HG03378 (cell line): ENCODE data around the gene SLC22A4.

Source experiments
- ATAC-seq: cut with Tn5 transposase; IDR thresholded peaks from one replicate; pipeline ENCODE4 v1.9.1; 2021; ENCODE audit warnings: mild to moderate bottlenecking, moderate library complexity; ENCODE audit not compliant: unreplicated experiment

SLC22A4 gene

DNA sequence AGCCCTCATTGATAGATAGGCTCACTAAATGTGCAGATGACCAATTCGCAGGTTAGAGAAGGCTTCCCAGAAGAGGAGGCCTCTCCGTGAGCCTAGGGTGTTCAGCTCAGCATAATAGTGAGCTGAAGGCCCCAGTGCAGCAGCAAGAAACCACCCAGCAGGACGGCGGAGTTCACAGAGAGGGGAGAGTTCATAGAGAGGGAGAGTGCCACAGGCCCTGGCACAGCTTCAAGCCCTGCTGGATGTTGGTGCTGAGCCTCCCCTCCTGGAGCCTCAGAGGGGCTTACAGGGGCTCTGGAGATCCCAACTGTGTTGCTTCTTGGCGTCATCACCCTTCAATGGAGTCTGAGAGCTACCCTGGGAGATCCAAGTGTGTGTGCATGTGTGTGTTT, 77.4 kb downstream of the SLC22A4 start:
- no peak for ATAC-seq

DNA sequence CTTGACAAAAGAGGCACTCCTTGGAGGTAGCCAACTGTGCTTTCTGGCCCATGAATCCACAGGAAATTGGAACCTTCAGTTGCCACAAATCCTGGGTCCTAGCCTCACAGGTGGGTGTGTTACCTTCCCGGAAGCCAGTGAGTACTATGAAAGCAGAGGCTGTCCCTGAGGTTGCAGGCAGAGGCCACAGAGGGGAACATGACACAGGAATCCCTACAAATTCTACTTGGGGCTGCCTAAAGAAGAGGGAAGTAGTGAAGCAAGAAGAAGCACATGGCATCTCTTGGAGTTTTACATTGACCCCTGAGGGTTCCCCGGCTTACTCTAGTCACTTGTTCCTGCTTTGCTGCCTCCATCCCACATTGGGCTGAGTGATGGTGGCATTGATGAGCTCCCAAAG, 77.9 kb downstream of the SLC22A4 start:
- ATAC-seq: no peak

DNA sequence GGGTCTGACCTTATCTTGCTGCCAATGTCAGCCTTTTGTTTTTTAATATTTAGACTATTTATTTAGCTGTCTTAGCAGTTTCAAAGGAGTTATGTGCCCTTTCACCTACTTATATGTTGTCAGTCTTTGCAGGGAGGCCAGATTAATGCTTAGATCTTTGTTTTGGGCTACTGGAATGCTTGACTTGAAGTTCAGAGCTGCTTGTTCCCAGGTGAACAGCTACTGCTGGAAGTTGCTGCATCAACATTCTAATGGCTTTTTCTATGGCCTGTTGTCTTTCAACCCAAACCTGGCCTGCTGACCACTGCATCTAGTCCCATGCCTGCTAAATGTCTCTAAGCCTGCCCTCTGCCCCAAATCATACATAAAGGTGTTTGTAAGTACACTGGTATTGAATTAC, 78.3 kb downstream of the SLC22A4 start:
- no peak for ATAC-seq

DNA sequence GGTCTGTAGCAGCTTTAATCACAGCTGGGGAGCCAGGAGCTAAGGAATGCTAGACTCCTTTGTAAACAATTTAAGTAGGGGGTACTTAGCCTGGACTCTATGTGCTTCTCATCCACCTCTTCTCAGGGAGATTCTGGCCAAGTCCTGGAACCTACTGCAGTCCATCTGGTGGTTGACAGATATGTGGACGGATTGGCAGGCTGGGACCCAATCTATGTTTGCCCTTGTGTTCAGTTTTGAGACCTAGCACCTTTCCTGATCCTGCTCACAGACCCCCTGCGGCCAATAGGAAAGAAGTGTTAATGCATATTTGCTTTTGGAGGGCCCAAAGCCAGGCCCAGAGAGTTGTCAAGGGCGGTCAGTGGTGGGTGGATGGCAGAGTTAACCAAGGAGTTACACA, 81.8 kb downstream of the SLC22A4 start:
- no peak for ATAC-seq

DNA sequence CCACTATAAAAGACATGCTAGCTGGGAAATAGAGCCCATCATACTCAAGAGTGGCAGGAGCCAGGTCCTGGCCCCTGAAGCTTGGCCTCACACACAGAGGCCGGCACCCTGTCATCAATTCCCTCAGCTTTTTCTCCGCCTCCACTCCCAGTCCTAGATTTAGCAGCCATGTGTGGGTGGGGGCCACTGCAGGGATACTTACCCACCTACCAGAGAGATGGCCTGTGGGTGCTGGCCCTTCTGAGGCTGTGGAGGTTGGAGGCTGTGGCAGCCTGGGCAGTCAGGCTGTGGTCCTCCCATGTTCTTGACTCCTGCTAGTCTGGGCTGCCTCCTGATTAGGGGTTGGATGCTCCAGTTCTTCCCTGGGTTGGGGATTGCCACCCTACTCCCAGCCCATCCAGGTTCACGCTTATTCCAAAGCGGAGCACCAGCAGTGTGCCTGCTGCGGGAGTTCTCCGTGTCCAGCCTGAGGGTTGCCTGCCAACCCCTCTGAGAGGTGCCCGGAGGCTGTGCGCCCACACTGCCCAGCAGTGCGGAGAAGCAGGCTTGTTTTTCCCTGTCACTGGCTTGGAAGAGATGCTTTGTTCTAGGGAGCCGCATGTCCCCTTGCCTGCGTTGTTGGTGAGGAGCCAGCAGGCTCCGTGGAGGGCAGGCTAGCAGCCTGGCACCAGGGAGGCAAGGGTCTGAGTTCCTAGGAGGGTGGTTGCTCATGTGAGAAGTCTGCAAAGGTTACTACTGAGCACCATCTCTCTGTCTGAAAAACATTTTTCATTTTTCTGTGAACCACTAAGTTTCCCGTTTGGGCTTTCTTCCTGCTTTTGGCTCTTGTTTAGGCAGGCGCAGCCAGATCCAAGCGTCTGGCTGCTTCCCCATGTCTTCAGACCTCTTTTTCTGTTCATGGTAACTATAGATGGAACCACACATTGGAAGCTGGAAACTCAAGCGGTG, 82.8 kb downstream of the SLC22A4 start:
- ATAC-seq: no peak

DNA sequence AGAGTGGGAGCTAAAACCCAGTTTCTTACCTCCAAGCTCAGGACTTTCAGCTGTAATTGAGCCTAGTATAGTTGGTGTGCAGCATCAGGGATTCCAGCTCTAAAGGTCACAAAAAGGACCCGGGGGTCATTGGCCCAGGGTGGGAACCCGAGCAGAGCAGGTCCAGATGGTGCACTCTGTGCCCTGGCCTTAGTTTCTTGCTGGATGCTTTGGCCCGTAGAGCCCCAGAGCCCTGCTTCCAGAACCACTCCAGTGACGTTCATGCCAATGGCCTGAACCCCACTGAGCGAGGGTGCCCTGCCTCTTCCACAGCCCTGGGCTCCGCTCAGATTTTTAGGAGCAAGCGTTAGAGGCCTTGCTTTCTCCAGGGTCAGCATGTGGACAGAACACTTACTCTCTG, 83.5 kb downstream of the SLC22A4 start:
- ATAC-seq: no peak

DNA sequence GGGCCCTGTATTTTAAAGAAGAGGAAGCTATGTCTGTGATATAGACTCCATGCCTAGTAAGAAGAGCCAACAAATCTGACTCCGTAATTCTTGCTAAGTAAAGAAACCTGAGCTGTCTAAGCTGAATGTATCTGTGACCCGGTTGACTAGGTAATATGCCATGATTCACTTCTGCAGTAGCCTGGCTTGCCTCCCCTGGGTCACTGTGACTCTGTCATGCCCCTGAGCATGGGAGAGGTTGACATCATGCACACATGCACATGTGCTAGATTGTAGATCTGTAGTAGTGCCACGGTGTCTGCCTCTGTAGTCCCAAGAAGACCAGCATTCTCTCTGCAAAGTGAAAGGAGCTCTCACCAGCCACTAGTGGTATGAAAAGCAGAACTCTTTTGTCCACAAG, 84.4 kb downstream of the SLC22A4 start:
- ATAC-seq: no peak

DNA sequence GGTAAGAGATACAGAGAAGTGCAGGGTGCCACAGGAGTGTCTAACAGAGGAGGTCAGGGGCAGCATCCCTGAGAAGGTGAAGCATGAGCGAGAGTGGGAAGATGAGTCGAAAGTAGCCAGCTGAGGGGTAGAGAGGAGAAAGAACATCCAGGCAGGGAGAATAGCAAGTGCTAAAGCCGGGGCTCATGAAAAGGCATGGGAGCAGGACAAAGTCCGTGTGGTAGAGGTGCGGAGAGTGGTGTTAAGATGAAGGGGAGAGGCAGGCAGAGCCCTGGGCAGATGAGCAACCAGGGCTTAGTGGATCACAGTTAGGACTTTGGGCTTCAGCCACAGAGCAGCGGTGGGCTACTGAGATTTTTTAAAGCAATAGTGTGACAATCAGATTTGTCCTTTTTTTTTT, 85.9 kb downstream of the SLC22A4 start:
- no peak for ATAC-seq

DNA sequence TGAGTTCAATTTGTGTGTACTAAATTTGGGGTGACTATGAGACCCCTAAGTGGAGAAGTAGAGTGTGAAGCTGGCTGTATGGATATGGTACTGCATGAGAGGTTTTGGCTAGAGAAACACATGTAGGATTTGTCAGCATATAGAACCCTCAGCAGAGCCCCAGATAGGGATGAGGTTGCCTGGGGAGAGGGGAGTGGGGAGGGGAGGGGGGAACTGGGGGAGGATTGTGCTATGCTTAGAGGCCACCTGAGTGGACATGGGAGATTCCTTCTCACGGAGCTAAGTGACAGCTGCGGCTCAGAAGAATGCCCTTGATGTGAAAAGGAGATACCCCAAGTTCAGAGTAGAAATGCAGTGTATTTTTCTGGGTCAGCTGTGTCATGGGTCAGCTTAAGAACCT, 86.5 kb downstream of the SLC22A4 start:
- ATAC-seq: no peak

DNA sequence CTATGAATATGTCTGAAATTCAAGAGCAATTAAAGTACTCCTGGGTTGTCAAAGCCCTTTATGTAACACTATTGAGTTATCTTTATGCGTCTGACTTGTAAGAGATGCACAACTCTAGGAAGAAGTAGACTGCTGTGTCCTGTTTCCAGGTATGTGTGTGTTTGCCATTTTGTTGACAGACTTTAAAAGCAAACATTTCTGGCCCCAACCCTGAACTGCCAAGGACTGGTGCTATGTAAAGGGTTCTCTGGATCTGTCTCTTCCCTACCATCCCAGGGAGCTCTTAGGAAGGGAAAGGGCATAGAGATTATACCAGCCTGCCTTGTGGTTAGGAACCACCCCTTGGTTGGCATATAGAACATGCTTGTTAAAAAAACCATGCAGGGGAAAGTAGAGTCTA, 87.4 kb downstream of the SLC22A4 start:
- ATAC-seq: no peak

DNA sequence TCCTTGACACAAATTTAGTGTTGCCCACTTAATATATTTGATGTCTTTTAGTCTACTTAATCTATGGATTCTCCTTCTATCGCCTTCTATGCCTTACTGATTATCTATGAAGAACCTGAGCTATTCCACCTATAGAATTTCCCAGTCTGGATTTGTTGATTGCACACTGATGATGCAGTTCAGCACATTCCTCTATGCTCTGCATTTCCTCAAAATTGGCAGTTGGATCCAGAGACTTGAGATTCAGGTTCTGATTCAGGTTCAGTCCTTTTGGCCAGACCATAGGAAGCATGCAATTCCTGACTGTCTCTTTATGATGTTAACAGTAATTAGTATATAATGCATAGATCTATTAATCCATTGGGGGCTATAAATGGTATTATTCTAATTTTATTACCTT, 89.1 kb downstream of the SLC22A4 start:
- no peak for ATAC-seq

DNA sequence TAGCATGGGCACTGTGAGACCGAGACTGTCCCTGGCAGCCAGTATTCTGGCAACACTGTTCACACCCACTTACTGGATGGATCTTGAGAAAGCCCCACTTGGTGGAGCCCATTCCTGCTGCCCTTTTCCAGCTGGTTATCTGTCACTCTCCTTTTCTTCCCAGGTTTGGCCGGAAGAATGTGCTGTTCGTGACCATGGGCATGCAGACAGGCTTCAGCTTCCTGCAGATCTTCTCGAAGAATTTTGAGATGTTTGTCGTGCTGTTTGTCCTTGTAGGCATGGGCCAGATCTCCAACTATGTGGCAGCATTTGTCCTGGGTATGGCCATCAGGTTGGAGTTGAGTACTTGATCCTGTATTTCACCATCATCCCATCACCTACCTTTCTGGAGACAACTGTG, 89.8 kb downstream of the SLC22A4 start:
- ATAC-seq: no peak

DNA sequence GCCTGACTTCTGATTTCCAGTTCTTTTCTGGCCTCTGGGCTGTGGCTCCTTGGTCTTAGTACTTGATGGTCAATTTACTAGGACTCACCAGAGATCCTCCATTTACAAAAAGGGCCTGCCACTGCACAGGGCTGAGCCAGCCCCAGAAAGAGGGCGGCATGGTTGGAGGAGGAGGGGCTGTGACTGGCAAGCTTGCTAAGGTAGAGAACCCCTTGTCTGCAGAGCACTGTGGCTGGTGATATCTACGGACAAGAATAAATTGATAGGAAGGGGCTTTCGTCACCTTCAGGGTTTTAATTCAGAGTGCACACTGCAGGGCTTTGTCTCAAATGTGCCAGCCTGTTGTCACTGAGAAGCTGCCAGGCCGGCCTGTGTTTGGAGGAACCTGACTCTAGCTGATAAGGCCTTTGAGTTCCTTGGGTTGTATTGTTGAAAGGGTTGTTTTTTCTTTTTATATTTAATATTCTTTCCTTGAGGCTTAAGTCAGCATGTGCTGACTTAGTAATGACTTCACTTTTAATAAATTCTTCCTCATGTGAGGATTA, 90.4 kb downstream of the SLC22A4 start:
- ATAC-seq: no peak

DNA sequence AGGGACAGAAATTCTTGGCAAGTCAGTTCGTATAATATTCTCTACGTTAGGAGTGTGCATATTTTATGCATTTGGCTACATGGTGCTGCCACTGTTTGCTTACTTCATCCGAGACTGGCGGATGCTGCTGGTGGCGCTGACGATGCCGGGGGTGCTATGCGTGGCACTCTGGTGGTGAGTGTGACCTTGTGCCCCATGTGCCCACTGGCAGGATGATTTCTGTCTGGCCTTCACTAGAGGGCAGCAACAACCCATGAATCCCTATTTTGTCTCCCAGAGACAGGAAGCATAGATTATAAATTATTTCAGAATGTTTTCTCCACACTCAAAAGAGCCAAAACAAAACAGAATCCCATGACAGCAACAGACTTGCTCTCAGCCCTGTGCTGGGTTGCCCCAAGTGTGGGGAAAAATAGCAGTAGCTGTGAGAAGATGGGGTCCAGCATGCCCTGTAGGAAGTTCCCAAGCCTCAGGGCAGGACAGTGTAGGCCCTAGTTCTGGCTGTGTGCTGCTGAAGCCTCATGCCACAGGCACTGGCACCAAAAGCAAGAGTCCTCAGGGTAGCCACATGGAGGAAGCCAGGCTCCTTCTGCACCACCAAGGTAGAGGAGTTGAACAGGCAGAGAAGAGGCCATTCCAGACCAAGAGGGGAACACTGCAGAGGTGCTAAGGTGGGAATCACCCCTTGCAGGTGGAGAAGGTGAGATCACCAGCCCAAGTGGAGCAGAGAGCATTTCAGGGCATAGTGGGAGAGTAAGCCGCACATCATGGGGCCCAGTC, 91.3 kb downstream of the SLC22A4 start:
- ATAC-seq: no peak

DNA sequence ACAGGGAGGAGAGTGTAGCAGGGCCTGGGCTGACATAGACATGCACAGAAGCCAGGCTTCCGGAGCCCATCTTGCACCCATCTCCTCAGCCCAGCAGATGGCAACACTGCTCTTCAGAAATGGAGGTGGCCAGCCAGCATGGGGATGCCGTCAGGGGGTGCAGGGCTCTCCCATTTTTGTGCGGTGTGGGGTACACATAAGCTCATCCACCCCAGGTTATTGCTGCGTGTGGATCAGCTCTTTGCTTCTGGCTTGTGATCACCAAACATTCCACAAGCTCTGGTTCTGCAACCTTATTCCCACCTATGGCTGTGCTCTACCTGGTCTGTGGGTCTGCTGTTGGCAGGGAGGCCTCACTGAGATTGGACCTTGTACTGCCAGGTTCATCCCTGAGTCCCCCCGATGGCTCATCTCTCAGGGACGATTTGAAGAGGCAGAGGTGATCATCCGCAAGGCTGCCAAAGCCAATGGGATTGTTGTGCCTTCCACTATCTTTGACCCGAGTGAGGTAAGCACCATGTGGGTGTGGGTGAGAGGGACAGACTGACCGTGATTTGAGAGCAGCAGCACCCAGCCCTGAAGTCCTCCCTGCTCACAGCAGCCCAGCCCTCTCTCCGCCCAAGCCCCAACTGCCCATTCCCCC, 92.6 kb downstream of the SLC22A4 start:
- ATAC-seq: peak; percentile 85

DNA sequence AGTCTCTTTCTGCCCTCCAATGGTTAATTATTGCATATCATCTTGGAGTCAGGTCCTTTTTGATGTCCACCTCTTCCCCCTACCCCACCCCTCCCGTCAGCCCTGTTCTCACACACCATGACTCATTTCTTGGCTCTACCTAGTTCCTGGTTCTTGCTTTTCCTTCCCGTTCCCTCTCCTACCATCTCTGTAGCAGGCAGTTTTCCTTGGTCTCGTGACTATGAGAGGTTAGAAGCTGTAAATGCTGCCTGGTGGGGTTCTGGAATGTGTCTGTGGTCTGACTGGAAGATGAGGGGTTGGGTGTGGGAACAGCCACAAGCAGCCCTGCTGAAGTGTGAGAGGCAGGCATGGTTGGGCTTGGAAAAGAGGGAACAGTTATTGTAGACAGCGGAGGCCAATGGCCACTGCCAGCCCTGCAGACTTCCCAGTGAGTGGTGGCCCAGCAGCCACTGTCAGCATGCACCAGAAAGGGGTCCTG, 93.5 kb downstream of the SLC22A4 start:
- no peak for ATAC-seq

DNA sequence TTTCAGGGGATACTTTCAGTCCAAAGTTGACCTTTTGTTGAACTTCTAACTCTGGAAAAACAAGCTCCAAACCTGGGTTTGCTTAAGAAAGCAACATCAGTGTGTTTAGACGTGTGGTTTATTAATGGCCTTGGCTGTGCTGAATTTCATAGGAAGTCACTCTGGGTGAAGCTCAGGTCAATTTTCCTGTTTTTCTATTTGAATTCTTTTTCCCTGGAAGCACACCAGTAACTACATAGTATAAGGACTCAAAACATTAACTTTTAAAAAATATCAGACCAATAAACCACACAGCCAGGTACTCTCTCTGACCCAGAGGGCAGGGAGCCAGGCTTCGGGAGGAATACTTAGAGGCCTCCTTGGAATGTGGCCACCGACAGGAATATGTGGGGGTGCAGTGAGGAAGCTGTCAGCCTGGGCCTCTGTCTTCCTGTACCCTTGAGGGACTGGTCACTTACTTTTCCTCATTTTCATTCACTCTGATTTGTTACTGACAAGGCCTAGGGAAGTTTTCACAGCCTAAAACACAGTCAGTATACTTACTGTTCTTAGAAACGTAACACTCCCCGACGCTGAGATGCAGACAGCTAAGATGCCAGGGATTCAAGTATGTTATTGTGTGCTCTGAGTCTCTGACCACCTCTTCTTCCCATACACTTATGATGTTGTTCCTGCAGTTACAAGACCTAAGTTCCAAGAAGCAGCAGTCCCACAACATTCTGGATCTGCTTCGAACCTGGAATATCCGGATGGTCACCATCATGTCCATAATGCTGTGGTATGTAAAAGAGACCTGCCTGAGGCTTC, 94.3 kb downstream of the SLC22A4 start:
- no peak for ATAC-seq

DNA sequence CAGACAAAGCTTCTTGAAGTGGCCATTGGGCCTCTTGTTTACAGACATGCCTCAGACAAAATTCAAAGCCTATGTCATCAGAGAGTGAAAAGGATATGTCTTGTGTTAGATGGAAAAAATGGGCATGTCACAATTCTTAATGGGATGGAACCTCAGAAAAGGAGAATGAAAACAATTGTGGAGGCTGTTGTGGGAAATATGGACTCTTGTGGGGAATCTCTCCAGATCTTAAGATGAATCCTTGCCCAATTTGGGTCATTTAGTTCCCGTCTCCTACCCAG, 94.8 kb downstream of the SLC22A4 start:
- no peak for ATAC-seq

DNA sequence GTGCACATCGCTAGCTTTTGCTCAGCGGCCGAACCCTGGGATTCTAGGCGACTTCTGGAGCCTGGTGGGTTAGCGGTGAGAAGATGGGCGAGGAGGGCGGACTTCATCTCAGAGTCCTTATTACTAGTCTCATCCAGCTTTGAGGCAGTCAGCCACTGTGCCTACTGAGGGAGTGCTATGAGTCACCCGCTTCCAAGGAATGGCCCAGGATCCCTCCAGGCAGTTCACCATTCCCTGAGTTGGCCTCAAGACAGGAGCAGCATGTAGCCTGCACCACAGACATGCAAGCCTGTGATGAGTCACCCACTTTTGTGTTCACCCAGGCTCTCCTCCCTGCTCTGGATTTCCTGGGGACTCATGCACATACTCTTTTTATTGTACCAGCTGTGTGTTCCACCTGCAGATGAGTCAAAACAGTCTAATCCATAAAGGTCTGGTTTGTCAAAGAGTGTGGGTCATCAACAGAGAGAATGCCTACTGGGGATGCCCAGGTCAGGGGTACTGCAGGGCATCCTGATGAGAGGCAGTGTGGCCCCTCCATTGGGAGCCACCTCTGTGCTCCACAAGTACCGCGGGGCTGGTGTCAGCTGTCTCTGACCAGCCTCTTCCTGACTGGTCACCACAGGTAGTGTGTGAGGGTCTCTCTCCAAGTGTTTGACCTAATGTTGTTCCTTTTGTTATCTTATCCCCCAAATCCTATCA, 95.5 kb downstream of the SLC22A4 start:
- no peak for ATAC-seq

DNA sequence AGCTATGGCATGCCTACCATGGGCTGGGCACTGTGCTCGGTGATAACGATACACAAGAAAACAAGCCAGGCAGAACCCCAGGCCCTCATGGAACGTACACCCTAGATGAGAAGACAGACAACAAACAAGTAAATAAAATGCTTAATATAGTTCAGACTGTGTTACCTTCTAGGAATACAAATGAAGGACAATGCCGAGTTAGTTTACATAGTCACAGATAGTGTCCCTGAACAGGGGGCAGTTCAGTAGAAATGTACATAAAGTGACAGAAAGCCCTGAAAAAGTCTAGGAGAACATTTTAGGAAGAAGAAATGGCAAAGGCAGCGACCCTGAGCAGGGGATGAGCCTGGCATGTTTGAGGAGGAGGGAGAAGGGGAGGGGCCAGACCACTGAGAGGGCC, 97.1 kb downstream of the SLC22A4 start:
- no peak for ATAC-seq
